Esophagus squamous epithelium (tissue), 4 donors: ENCODE data around the gene VWA5A.

ENCODE experiments used
- POLR2A ChIP-seq, 4 donors: fragments of 450-650 bp; IDR thresholded peaks; one replicate each; pipeline ENCODE4 v1.6.1; 2017; ENCODE audit warnings: antibody characterized with exemption in 4 of 4, mild to moderate bottlenecking in 4 of 4, moderate library complexity in 3 of 4
- TF ChIP-seq, protein P1 (sequence below), 6 experiments: fragments of 450-650 bp in 4 of 6; fragments of 200-600 bp in 2 of 6; sonication (generic) in 2 of 6; IDR thresholded peaks; one replicate each; pipeline ENCODE4 v1.5.1; 2016 to 2019; ENCODE audit warnings: antibody characterized with exemption in 6 of 6, mild to moderate bottlenecking in 4 of 6, moderate library complexity in 4 of 6

DNA sequence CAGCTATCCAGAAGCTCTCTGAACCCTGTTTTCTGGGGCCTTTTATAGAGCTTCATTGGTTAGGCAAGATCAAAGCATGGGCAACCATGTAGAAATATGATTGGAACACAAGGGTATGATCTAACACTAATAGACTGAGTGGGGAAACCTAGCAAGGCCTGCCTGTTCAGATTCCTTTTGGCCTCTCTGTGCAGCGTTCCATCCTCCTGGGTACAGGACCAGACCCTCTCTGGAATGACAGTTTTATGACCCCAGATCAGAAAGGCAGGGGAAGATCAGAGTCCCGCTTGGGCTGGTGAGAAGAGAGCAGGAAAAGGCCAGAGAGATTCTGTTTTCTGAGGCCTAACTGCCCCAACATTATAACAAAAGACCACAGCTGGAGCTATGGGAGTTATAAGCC lies 36.7 kb upstream of the VWA5A start:
- TF ChIP-seq, protein P1, sequence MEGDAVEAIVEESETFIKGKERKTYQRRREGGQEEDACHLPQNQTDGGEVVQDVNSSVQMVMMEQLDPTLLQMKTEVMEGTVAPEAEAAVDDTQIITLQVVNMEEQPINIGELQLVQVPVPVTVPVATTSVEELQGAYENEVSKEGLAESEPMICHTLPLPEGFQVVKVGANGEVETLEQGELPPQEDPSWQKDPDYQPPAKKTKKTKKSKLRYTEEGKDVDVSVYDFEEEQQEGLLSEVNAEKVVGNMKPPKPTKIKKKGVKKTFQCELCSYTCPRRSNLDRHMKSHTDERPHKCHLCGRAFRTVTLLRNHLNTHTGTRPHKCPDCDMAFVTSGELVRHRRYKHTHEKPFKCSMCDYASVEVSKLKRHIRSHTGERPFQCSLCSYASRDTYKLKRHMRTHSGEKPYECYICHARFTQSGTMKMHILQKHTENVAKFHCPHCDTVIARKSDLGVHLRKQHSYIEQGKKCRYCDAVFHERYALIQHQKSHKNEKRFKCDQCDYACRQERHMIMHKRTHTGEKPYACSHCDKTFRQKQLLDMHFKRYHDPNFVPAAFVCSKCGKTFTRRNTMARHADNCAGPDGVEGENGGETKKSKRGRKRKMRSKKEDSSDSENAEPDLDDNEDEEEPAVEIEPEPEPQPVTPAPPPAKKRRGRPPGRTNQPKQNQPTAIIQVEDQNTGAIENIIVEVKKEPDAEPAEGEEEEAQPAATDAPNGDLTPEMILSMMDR (IDR thresholded peaks at IDR 0.05), result no peak
- TF ChIP-seq POLR2A (IDR thresholded peaks at IDR 0.05), result no peak
